SK-N-SH treated with all-trans-retinoic acid at 6 μM for 48 hours (cell line): Measurements from ENCODE around the gene CTIF.

Experiments used
- ATAC-seq: fragments of 200-7000 bp; cut with Tn5 transposase; 3 replicates; pipeline ENCODE4 v1.9.1; 2020; ENCODE audit warnings: mild to moderate bottlenecking, moderate library complexity
- ARNTL ChIP-seq: fragments of 450-650 bp; formaldehyde crosslinking; IDR thresholded peaks from 2 replicates; pipeline ENCODE4 v1.5.0; 2020; ENCODE audit warnings: low read depth, mild to moderate bottlenecking, moderate library complexity, borderline replicate concordance
- CREB5 ChIP-seq: fragments of 250-450 bp; sonication (Bioruptor Pico); IDR thresholded peaks from 2 replicates; pipeline ENCODE4 v1.5.1; 2020; ENCODE audit warnings: low read depth, mild to moderate bottlenecking, moderate library complexity
- CSDC2 ChIP-seq: fragments of 250-450 bp; sonication (Bioruptor Pico); IDR thresholded peaks from 2 replicates; pipeline ENCODE4 v1.5.0; 2020; ENCODE audit warnings: mild to moderate bottlenecking, moderate library complexity
- CSRNP3 ChIP-seq: fragments of 250-450 bp; sonication (Bioruptor Pico); IDR thresholded peaks from 2 replicates; pipeline ENCODE4 v1.5.1; 2021; ENCODE audit warnings: mild to moderate bottlenecking, moderate library complexity
- ESRRG ChIP-seq: fragments of 250-450 bp; sonication (Bioruptor Pico); IDR thresholded peaks from 2 replicates; pipeline ENCODE4 v1.6.1; 2021; ENCODE audit warnings: mild to moderate bottlenecking
- GLIS3 ChIP-seq: fragments of 250-450 bp; sonication (Bioruptor Pico); IDR thresholded peaks from 2 replicates; pipeline ENCODE4 v1.5.0; 2020; ENCODE audit warnings: mild to moderate bottlenecking, moderate library complexity
- ISL1 ChIP-seq: fragments of 250-450 bp; sonication (Bioruptor Pico); IDR thresholded peaks from 2 replicates; pipeline ENCODE4 v2.1.2; 2022; ENCODE audit warnings: mild to moderate bottlenecking, moderate library complexity
- OSR1 ChIP-seq: fragments of 250-450 bp; sonication (Bioruptor Pico); IDR thresholded peaks from 2 replicates; pipeline ENCODE4 v1.8.0; 2022; ENCODE audit warnings: moderate library complexity, mild to moderate bottlenecking, inconsistent platforms
- PATZ1 ChIP-seq: fragments of 250-450 bp; sonication (Bioruptor Pico); IDR thresholded peaks from 2 replicates; pipeline ENCODE4 v1.8.0; 2020; ENCODE audit warnings: mild to moderate bottlenecking, moderate library complexity, borderline replicate concordance
- POU6F1 ChIP-seq: fragments of 250-450 bp; sonication (Bioruptor Pico); IDR thresholded peaks from 2 replicates; pipeline ENCODE4 v1.8.0; 2021; ENCODE audit warnings: low read depth, mild to moderate bottlenecking, moderate library complexity, borderline replicate concordance
- PPARA ChIP-seq: fragments of 250-450 bp; sonication (Bioruptor Pico); IDR thresholded peaks from 2 replicates; pipeline ENCODE4 v1.5.0; 2020; ENCODE audit warnings: mild to moderate bottlenecking, borderline replicate concordance
- RARB ChIP-seq: fragments of 250-450 bp; sonication (Bioruptor Pico); IDR thresholded peaks from 2 replicates; pipeline ENCODE4 v1.8.0; 2021; ENCODE audit warnings: mild to moderate bottlenecking, moderate library complexity
- TOX ChIP-seq: fragments of 250-450 bp; sonication (Bioruptor Pico); IDR thresholded peaks from 2 replicates; pipeline ENCODE4 v1.8.0; 2021; ENCODE audit warnings: mild to moderate bottlenecking, moderate library complexity, borderline replicate concordance
- TSHZ2 ChIP-seq: fragments of 250-450 bp; sonication (Bioruptor Pico); IDR thresholded peaks from 2 replicates; pipeline ENCODE4 v1.5.0; 2020; ENCODE audit warnings: mild to moderate bottlenecking, moderate library complexity
- ZC3H10 ChIP-seq: fragments of 250-450 bp; sonication (Bioruptor Pico); IDR thresholded peaks from 2 replicates; pipeline ENCODE4 v1.5.1; 2021; ENCODE audit warnings: mild to moderate bottlenecking, moderate library complexity
- ZFP30 ChIP-seq: fragments of 450-650 bp; formaldehyde crosslinking; IDR thresholded peaks from 2 replicates; pipeline ENCODE4 v1.5.0; 2022; ENCODE audit warnings: mild to moderate bottlenecking, moderate library complexity
- ZNF565 ChIP-seq: fragments of 450-650 bp; formaldehyde crosslinking; conservative IDR thresholded peaks from 2 replicates; pipeline ENCODE4 v1.5.0; 2020; ENCODE audit warnings: low read depth, mild to moderate bottlenecking, moderate library complexity
- ZNF70 ChIP-seq: fragments of 450-650 bp; formaldehyde crosslinking; IDR thresholded peaks from 2 replicates; pipeline ENCODE4 v1.5.0; 2020; ENCODE audit warnings: mild to moderate bottlenecking, moderate library complexity
- ZNF8 ChIP-seq: fragments of 450-650 bp; formaldehyde crosslinking; IDR thresholded peaks from 2 replicates; pipeline ENCODE4 v1.5.0; 2020; ENCODE audit warnings: mild to moderate bottlenecking, moderate library complexity

Gene CTIF

GRCh38 chr18:48781988-48782363 lies 243.1 kb downstream of the CTIF start:
- no peak for ATAC-seq
- TF ChIP-seq CSRNP3 (CRISPR knock-in tag) (no peak), ARNTL (CRISPR knock-in tag) (no peak), ZNF8 (CRISPR knock-in tag) (no peak), ZNF70 (CRISPR knock-in tag) (no peak), TSHZ2 (CRISPR knock-in tag) (no peak), ZC3H10 (CRISPR knock-in tag) (no peak), CREB5 (CRISPR knock-in tag) (no peak), PPARA (no peak), ZNF565 (CRISPR knock-in tag) (no peak), PATZ1 (CRISPR knock-in tag) (no peak), ZFP30 (no peak), TOX (no peak), POU6F1 (CRISPR knock-in tag) (no peak), CSDC2 (no peak), RARB (CRISPR knock-in tag) (no peak), GLIS3 (CRISPR knock-in tag) (no peak), ISL1 (CRISPR knock-in tag) (no peak)

- TF ChIP-seq OSR1 (CRISPR knock-in tag) (no peak), ISL1 (CRISPR knock-in tag) (no peak), ZNF8 (CRISPR knock-in tag) (no peak), TOX (no peak), ZNF565 (CRISPR knock-in tag) (no peak), CREB5 (CRISPR knock-in tag) (no peak), ESRRG (CRISPR knock-in tag) (no peak), PATZ1 (CRISPR knock-in tag) (no peak)
- no peak for ATAC-seq
These were observed 243.6 kb downstream of the CTIF start for GRCh38 chr18:48782381-48782861.
